A673 (cell line): ENCODE results near the gene SPACA1. TPM values are rescaled to one million over a fixed set of nuclear protein-coding genes. Genes with fewer than 3 reads are reported as not detected.

ENCODE experiments used
- BruUV-seq: library from RNA; stranded (reverse); fragments of 400-500 nt; replicated peaks from 2 replicates; lab custom pipeline; 2021; lab: Mats Ljungman, UMichigan
- CTCF ChIA-PET: fragments of 300-600 bp; sonication (Branson Sonifier 250); formaldehyde crosslinking; loops from one replicate; lab custom pipeline; 2022; ENCODE audit warnings: antibody characterized with exemption; lab: Charles Lee
- POLR2A ChIA-PET: fragments of 300-600 bp; sonication (Branson Sonifier 250); formaldehyde crosslinking; loops from one replicate; lab custom pipeline; 2022; ENCODE audit warnings: antibody characterized with exemption; ENCODE audit not compliant: low non-redundant PET; lab: Charles Lee
- DNase-seq: peaks from one replicate; pipeline ENCODE4 v3.0.0-alpha.2; 2015; ENCODE audit warnings: low spot score
- H3K27ac ChIP-seq: fragments of 200-600 bp; sonication (generic); 2 replicates; pipeline ENCODE4 v1.5.1; 2016; ENCODE audit warnings: mixed run types, low read depth, mild to moderate bottlenecking, mixed read lengths, antibody characterized with exemption, low read length; ENCODE audit not compliant: poor library complexity, severe bottlenecking
- H3K27me3 ChIP-seq: fragments of 200-600 bp; sonication (generic); replicated peaks from 2 replicates; pipeline ENCODE4 v1.6.1; 2017; ENCODE audit warnings: mixed run types, low read depth, mild to moderate bottlenecking, mixed read lengths, antibody characterized with exemption, low read length; ENCODE audit not compliant: insufficient read depth, poor library complexity
- H3K36me3 ChIP-seq: fragments of 200-600 bp; sonication (generic); 2 replicates; pipeline ENCODE4 v1.6.1; 2016; ENCODE audit warnings: mixed run types, mild to moderate bottlenecking, mixed read lengths, antibody characterized with exemption, low read length; ENCODE audit not compliant: insufficient read depth, poor library complexity, severe bottlenecking
- H3K4me1 ChIP-seq: fragments of 200-600 bp; sonication (generic); 2 replicates; pipeline ENCODE4 v1.6.1; 2017; ENCODE audit warnings: mixed run types, mild to moderate bottlenecking, mixed read lengths, antibody characterized with exemption, low read length; ENCODE audit not compliant: insufficient read depth, poor library complexity, severe bottlenecking
- H3K4me3 ChIP-seq: fragments of 200-600 bp; sonication (generic); 2 replicates; pipeline ENCODE4 v1.5.1; 2016; ENCODE audit warnings: low read depth, mixed run types, mild to moderate bottlenecking, mixed read lengths, low read length; ENCODE audit not compliant: poor library complexity, severe bottlenecking
- H3K9me3 ChIP-seq: fragments of 200-600 bp; sonication (generic); 2 replicates; pipeline ENCODE4 v1.6.1; 2016; ENCODE audit warnings: mixed run types, low read depth, mild to moderate bottlenecking, mixed read lengths, antibody characterized with exemption, low read length; ENCODE audit not compliant: poor library complexity, severe bottlenecking
- EZH2 ChIP-seq: fragments of 200-600 bp; sonication (generic); IDR thresholded peaks from 2 replicates; pipeline ENCODE4 v1.6.1; 2017; ENCODE audit warnings: borderline replicate concordance, low read depth, mild to moderate bottlenecking, mixed read lengths, antibody characterized with exemption, low read length; ENCODE audit not compliant: poor library complexity, severe bottlenecking
- intact Hi-C: fragments of 100-400 bp; cut with micrococcal nuclease; formaldehyde crosslinking; loops from one replicate; pipeline ENCODE4 v1.10.0; 2022; ENCODE audit not compliant: unreplicated experiment
- total RNA-seq: library from RNA; stranded (reverse); gene quantifications from 2 replicates; pipeline ENCODE4 v1.2.3, GENCODE V29; 2021
- TF ChIP-seq, protein P1 (sequence below): fragments of 300-800, 200-600 bp; sonication (generic); conservative IDR thresholded peaks from 2 replicates; pipeline ENCODE4 v1.5.1; 2017; ENCODE audit warnings: low read depth, mild to moderate bottlenecking, antibody characterized with exemption, low read length, moderate library complexity, mixed read lengths

The SPACA1 gene
- total RNA-seq, 1 experiment from 2014 or later = not detected

DNA sequence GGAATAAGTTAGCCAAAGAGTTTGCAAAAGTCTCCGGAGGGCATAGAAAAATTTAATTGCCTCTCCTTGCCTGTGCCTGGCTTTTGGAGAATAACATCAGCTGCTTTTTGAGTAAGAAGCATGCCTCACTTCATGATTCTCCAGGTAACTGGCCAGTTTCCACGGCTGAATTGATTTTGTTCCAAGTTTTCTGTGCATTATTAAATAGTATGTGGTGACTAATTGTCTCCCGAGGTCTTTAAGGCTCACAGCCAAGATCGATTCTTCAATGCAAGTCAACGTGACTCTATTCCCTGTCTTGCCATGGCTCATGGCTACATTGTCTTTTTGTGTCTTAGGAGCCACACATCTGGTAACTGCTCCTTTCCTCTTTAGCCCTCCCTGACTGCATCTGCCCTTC lies 64.3 kb downstream of the SPACA1 start:
- no peaks in the 10 kb centered on the region for H3K9me3 ChIP-seq
- H3K4me3 ChIP-seq = no peak overlapping the region
- CTCF ChIA-PET = no interaction called here
- POLR2A ChIA-PET = no interaction called here
- BruUV-seq = no TSS peak
- TF ChIP-seq EZH2 = no peak
- TF ChIP-seq, protein P1, sequence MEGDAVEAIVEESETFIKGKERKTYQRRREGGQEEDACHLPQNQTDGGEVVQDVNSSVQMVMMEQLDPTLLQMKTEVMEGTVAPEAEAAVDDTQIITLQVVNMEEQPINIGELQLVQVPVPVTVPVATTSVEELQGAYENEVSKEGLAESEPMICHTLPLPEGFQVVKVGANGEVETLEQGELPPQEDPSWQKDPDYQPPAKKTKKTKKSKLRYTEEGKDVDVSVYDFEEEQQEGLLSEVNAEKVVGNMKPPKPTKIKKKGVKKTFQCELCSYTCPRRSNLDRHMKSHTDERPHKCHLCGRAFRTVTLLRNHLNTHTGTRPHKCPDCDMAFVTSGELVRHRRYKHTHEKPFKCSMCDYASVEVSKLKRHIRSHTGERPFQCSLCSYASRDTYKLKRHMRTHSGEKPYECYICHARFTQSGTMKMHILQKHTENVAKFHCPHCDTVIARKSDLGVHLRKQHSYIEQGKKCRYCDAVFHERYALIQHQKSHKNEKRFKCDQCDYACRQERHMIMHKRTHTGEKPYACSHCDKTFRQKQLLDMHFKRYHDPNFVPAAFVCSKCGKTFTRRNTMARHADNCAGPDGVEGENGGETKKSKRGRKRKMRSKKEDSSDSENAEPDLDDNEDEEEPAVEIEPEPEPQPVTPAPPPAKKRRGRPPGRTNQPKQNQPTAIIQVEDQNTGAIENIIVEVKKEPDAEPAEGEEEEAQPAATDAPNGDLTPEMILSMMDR = no peak
- intact Hi-C loops = no loop called here
- H3K27me3 ChIP-seq = no peaks in the 10 kb centered on the region
- H3K27ac ChIP-seq = no peak overlapping the region
- H3K36me3 ChIP-seq = no peaks in the 10 kb centered on the region
- H3K4me1 ChIP-seq = no peaks in the 10 kb centered on the region
- no peak for DNase-seq

DNA sequence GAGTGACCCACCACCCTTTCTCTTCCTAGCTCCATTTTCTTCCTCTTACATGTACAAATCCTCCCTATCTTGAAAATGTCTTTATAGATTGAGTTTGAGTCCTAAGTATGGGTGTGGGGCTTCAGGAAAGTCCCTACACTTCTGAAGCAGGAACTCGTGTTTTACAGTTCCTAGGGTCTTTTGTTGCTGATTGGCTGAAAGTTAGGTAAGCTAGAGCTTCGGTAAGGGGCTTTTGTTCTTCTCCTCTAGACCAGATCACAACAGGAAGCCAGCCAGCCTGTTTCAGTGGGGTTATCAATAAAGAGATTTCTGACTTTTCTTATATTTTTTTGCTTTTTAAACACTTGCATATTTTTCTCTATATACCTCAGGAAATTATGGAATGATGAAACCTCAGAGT lies 67.2 kb downstream of the SPACA1 start:
- no peak for DNase-seq
- intact Hi-C loops = no loop called here
- Histone ChIP-seq H3K27ac (no peak overlapping the region), H3K27me3 (peaks cover 3% of the 10 kb centered on the region), H3K36me3 (no peaks in the 10 kb centered on the region), H3K4me3 (no peak overlapping the region), H3K4me1 (no peaks in the 10 kb centered on the region), H3K9me3 (no peaks in the 10 kb centered on the region)
- ChIA-PET CTCF (no interaction called here), POLR2A (no interaction called here)
- TF ChIP-seq, protein P1 = no peak
- no peak for TF ChIP-seq EZH2
- BruUV-seq = no TSS peak

DNA sequence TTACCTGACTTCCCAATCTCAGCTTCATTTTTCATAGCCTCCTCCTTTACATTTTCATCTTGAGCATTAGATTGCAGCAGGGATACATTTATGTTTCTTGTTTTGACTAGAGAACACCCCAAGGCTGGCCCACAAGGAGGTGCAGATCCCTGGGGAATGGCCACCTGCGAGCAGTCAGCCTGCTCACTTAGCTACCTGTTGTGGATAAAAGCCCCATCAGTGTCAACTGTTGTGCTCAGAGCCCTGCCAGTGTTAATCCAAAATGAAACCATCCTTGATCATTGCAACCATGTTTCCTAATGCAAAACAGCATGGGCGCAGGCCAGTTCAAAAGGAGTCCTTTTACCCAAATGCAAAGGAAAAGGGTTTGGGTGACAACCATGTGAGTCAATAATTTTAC lies 67.7 kb downstream of the SPACA1 start:
- H3K4me3 ChIP-seq = no peak overlapping the region
- CTCF ChIA-PET = no interaction called here
- intact Hi-C loops = no loop called here
- H3K27ac ChIP-seq = no peak overlapping the region
- no peaks in the 10 kb centered on the region for H3K36me3 ChIP-seq
- H3K9me3 ChIP-seq = no peaks in the 10 kb centered on the region
- peaks cover 3% of the 10 kb centered on the region for H3K27me3 ChIP-seq
- H3K4me1 ChIP-seq = no peaks in the 10 kb centered on the region
- POLR2A ChIA-PET = no interaction called here
- DNase-seq = no peak
- no TSS peak for BruUV-seq
- no peak for TF ChIP-seq EZH2
- TF ChIP-seq, protein P1 = no peak
